ENCODE measurements around the gene CNOT6.

DNA sequence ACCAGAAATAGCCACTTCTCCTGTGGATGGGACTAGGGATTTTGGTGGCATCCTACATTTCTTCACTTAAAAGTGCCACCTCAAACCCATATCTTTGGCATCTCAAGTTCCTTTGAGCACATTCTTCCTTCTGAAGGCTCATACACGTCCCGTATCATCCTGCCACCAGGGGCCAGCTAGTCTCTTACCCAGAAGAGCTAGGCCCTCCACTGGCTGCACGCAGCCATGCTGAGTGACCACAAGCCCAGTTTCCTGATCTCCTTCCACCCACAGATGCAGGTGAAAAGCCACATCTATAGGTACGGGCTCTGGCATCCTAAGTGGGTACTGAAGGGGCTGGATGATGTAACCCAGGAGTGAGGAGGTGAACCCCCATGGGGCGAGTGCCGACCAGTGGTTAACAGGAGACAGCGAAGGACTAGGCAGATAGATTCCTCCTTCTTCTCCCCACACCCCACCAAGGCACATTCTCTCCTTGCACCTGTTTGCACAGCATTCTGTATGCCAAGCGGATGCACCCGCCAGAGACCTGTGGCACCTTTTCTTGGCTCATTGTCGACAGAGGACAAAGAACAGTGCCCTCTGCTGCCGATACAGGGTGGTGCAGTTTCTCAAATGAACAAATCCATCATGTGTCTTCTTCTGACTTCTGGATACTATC, 111.5 kb downstream of the CNOT6 start:
- TF ChIP-seq, protein P1, sequence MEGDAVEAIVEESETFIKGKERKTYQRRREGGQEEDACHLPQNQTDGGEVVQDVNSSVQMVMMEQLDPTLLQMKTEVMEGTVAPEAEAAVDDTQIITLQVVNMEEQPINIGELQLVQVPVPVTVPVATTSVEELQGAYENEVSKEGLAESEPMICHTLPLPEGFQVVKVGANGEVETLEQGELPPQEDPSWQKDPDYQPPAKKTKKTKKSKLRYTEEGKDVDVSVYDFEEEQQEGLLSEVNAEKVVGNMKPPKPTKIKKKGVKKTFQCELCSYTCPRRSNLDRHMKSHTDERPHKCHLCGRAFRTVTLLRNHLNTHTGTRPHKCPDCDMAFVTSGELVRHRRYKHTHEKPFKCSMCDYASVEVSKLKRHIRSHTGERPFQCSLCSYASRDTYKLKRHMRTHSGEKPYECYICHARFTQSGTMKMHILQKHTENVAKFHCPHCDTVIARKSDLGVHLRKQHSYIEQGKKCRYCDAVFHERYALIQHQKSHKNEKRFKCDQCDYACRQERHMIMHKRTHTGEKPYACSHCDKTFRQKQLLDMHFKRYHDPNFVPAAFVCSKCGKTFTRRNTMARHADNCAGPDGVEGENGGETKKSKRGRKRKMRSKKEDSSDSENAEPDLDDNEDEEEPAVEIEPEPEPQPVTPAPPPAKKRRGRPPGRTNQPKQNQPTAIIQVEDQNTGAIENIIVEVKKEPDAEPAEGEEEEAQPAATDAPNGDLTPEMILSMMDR (IDR thresholded peaks at IDR 0.05), result peak in 3 of 4 experiments; percentile 59 to 66 (median 65)
- TF ChIP-seq POLR2A (IDR thresholded peaks at IDR 0.05), result no peak
- peak; percentile 40 for TF ChIP-seq POLR2AphosphoS5 (IDR thresholded peaks at IDR 0.05)

Measured in prostate gland (tissue), 2 donors.